GM21360 (cell line): Measurements from ENCODE around the gene ZNF362.
A peak's percentile ranks its signal among the peaks of the same experiment; 100 is the strongest.
"Not testable (repeated sequence)": the region's sequence is repeated elsewhere in the genome, so short reads cannot be mapped to it uniquely, and the experiment has no call there.

ENCODE experiments used
- ATAC-seq: cut with Tn5 transposase; IDR thresholded peaks from one replicate; pipeline ENCODE4 v1.9.1; 2021; ENCODE audit warnings: mild to moderate bottlenecking, moderate library complexity; ENCODE audit not compliant: unreplicated experiment

Gene ZNF362

DNA sequence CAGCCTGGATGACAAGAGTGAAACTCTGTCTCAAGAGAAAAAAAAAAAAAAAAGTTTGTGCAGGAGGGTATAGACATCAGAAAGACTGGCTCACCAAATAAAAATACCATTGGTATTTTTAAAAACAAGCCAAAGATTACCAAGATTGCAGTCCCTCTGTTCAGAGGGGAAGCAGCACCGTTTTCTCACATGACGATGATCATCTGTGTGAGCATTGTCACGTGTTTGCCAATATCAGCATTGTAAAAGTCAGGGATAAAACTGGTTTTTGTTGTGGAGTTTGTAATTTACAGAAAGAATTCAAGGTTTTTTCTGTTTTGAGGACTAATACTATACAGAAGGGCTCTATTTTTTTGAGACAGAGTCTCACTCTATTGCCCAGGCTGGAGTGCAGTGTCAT lies 26.5 kb downstream of the ZNF362 start:
- ATAC-seq: no peak

- ATAC-seq: no peak
Measured at GRCh38 chr1:33284049-33284448, 27.8 kb downstream of the ZNF362 start.

GRCh38 chr1:33286451-33287185 lies 30.3 kb downstream of the ZNF362 start:
- ATAC-seq: no peak

DNA sequence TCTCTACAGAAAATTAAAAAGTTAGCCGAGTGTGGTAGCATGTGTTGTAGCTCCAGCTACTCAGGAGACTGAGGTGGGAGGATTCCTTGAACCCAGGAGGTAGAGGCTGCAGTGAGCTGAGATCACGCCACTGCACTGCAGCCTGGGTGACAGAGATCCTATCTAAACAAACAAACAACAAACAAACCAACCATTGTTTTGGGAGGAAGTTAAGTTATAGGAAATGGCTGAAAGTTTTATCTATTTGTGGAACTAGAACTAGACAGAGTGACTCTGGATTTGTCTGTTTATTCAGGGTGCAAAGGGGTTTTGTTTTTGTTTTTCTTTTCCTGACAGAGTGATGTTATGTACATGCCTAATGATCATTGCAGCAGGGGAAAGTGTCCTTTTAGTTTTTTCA lies 31.0 kb downstream of the ZNF362 start:
- ATAC-seq: no peak

GRCh38 chr1:33288976-33289857 lies 32.9 kb downstream of the ZNF362 start:
- ATAC-seq: no peak

DNA sequence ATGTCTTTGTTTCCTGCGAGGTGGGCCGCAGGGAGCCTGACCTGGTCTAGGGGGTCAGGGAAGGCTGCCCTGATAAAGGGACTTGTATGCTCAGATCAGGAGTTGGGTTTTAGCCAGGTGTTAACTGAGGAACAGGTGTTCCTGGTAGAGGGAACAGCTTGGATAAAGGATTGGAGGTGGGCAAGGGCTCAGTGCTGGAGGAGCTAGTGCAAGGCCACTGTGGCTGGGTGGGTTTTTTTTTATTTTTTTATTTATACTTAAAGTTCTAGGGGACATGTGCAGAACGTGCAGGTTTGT lies 33.5 kb downstream of the ZNF362 start:
- no peak for ATAC-seq

DNA sequence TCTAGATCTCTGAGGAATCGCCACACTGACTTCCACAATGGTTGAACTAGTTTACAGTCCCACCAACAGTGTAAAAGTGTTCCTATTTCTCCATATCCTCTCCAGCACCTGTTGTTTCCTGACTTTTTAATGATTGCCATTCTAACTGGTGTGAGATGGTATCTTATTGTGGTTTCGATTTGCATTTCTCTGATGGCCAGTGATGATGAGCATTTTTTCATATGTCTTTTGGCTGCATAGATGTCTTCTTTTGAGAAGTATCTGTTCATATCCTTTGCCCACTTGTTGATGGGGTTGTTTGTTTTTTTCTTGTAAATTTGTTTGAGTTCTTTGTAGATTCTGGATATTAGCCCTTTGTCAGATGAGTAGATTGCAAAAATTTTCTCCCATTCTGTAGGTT lies 34.3 kb downstream of the ZNF362 start:
- ATAC-seq: not testable (repeated sequence)

DNA sequence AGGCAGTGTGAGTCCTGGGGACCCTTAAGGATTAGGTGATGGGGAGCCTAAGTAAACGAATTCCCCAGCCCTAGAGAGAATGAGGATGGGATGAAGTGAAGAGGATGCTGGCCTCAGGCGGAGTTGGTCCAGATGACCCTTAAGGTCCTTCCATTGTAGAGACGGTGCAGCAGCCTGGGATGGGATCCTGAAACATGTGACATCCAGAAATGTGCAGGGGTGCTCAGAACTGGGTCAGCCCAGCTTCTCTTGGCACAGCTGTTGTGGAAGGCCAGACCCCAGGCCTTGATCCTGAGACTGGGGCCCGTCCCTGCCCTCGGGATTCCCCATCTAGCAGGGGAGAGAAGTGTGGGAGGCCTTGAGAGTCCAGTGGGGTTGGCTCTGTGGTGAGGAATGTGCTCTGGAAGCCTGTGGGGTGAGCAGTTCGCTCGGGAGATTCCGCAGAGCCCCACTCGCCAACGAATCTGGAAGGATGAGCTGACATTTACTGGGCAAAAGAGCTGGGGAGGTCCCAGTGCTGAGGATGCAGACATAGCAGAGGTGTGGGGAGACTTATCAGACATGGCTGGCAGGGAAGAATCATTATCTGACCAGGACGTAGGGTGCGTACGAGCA lies 36.5 kb downstream of the ZNF362 start:
- ATAC-seq: no peak

GRCh38 chr1:33294071-33295010 lies 38.0 kb downstream of the ZNF362 start:
- no peak for ATAC-seq

DNA sequence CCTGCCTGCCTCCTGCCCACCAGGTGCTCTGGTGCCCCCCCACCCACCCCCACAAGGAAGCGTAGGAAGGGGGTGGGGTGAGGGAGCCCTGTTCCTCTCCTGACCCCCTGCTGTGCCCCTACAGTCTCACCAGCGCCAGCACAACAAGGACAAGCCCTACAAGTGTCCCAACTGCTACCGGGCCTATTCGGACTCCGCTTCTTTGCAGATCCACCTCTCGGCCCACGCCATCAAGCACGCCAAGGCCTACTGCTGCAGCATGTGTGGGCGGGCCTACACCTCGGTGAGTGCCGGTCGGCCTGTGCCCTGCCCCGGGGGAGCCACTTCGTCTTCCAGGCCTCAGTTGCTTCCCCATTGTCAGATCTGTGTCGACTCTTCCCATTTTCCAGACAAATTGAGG lies 38.7 kb downstream of the ZNF362 start:
- no peak for ATAC-seq

- peak; percentile 77 for ATAC-seq
Measured at GRCh38 chr1:33295450-33296081, 39.3 kb downstream of the ZNF362 start.

DNA sequence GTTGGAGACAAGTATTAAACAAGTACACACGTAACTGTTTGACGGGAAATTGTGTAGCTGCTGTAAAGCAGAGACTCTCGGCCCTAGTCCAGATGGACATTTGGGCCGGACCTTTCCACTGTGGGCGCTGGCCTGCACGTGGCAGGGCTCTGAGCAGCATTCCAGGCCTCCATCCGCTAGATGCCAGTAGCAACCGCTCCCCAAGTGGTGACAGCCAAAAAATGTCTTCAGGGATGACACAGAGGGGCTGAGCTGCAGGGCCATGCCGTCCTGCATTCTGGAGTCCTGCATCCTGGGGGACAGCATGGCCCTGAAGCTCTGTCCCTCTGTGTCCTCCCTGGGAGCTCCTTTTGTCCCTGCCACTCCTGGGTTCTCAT lies 39.8 kb downstream of the ZNF362 start:
- ATAC-seq: no peak

- no peak for ATAC-seq
Measured at GRCh38 chr1:33296824-33297223, 40.5 kb downstream of the ZNF362 start.

GRCh38 chr1:33297911-33298622 lies 41.8 kb downstream of the ZNF362 start:
- ATAC-seq: no peak

DNA sequence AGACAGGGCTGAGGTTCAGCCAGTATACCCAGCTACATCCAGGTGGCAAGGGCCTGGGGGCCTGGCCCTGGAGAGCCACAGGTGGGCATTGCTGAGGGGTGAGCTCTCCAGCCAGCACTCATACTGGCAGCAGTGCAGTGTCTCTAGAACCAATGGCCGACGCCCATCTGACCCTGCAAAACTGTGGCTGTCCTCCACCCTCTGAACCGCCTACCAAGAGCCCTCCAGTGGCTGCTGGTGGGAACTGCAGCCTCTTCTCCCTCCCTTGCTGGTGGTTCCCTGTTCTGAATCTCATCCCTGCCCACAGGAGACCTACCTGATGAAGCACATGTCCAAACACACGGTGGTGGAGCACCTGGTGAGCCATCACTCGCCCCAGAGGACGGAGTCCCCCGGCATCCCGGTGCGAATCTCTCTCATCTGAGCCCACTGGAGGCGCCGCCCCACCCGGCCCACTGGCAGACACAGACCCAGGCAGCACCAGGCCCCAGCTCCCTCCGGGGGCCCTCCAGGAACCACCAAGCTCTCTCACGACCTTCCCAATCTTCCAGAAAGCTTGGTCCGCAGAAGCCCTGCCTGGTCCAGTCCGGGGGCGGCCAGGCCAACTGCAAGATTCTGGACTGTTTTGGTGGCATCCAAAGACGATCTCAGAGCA lies 42.5 kb downstream of the ZNF362 start:
- ATAC-seq: no peak

- no peak for ATAC-seq
Measured at GRCh38 chr1:33299461-33300155, 43.3 kb downstream of the ZNF362 start.

DNA sequence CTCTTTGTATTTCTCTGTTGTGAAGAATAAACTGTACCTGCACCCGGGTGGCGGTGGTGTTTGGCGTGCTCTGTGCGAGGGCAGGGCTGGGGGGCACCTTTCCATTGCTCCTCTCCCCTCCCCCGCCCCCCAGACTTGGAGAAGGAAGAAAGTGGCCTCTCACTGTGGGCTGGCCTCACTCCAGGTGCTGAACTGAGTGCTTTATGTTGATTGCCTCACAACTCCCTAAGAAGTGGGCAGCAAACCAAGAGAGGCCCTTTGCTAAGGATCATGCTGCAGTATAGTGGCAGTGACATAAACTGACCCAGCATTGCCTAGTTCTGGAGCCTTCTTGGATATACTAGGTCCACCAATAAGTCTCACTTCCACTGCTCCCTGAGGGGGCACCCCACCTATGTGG lies 44.4 kb downstream of the ZNF362 start:
- ATAC-seq: no peak

DNA sequence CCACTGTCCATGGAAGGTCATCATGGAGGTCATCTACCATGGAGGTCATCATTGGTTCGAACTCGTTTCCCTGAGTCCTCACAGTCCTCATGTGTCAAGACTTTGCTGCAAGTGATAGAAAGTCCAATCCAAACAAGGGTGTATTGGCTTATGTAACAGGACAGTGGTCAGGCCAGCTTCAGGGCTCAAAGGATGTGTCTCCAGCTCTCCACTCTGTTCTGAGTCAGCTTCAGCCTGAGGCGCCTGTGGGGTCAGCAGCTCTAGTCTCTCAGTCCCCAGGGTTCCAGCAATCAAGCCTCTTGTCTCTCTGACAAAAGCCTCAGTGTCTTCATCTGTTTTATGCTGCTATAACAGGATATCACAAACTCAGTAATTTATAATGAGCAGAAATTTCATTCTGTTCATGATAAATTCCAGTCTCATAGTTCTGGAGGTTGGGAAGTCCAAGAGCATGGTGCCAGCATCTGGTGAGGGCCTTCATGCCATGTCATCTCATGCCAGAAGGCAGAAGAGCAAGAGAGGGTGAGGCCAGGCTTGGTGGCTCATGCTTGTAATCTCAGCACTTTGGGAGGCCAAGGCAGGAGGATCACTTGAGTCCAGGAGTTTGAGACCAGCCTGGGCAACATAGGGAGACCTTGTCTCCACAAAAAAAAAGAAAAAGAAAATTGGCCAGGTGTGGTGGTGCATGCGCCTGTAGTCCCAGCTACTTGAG lies 45.1 kb downstream of the ZNF362 start:
- no peak for ATAC-seq
